NCI-H1417 treated with DMSO at 0.1 percent for 48 hours (cell line): ENCODE measurements around the gene MAMDC2.

Experiments used
- DNase-seq: peaks from one replicate; lab custom pipeline; 2025; lab: John Stamatoyannopoulos, UW

MAMDC2 gene

DNA sequence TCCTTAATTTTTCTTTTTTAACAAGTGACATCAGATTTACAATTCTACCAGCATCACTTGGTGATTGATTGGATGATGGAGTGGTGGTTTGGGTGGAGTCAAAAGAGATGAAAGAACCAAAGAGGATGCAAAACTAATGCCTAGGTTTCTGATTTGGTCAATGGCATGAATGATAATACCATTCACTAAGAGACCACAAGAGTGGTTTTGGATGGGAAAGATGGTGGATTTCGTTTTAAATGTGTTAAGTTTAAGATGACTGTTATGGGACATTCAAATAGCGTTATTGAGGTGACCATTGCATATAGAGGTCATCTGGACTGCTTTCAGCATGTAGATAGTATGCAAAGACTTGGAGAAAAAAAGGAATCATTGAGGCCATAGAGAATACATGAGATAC is 218.7 kb downstream of the MAMDC2 start:
- DNase-seq, result no peak

- no peak for DNase-seq
Measured at GRCh38 chr9:70262948-70263347, 219.3 kb downstream of the MAMDC2 start.

DNA sequence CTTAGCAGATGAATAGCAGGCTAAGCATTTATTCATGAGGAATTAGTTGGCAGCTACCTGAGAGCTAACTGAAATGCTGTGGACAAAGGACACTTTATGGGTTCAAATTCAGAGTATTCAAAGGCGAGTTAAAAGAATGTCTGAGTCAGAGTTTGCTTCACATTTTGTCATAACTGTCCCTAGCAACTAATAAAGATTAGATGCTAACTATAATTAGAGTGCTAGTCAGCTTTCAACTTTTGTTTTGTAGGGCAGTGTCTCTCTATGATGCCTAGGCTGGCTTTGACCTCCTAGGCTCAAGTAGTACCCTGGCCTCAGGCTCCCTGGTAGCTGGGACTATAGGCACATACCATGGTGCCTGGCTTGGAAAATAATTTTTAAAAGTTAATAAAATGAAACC is 219.8 kb downstream of the MAMDC2 start:
- DNase-seq, result no peak
